Spleen (tissue), 11 donors: ENCODE results near the gene USP10. TPM values are rescaled to one million over a fixed set of nuclear protein-coding genes. Genes with fewer than 3 reads are reported as not detected.

Experiments used
- DNase-seq: peaks from one replicate; pipeline ENCODE4 v3.0.0-alpha.2; 2020
- H3K27ac ChIP-seq, 8 donors: fragments of 200-600 bp; sonication (generic) in 7 of 8; 1 replicate in 4 of 8; 2 replicates in 4 of 8; pipeline versions ENCODE4 v1.5.0 to v1.8.0; 2016 to 2021; ENCODE audit warnings: inconsistent platforms in 4 of 8, mild to moderate bottlenecking in 4 of 8, moderate library complexity in 1 of 8
- H3K27me3 ChIP-seq, 7 donors: fragments of 200-600 bp; sonication (generic) in 6 of 7; replicated peaks in 1 of 7; 1 replicate in 4 of 7; 2 replicates in 3 of 7; pipeline versions ENCODE4 v1.5.0 to v1.8.0; 2016 to 2021; ENCODE audit warnings: inconsistent platforms in 3 of 7, mild to moderate bottlenecking in 1 of 7
- H3K36me3 ChIP-seq, 6 donors: fragments of 200-600 bp; sonication (generic) in 5 of 6; 1 replicate in 4 of 6; 2 replicates in 2 of 6; pipeline versions ENCODE4 v1.5.0 to v1.8.0; 2016 to 2021; ENCODE audit warnings: inconsistent platforms in 2 of 6
- H3K4me1 ChIP-seq, 6 donors: fragments of 200-600 bp; sonication (generic) in 5 of 6; 1 replicate in 3 of 6; 2 replicates in 3 of 6; pipeline versions ENCODE4 v1.5.0 to v1.8.0; 2016 to 2021; ENCODE audit warnings: inconsistent platforms in 3 of 6
- H3K4me3 ChIP-seq, 8 donors: fragments of 200-600 bp; sonication (generic) in 7 of 8; 1 replicate in 4 of 8; 2 replicates in 4 of 8; pipeline versions ENCODE4 v1.5.0 to v1.8.0; 2016 to 2021; ENCODE audit warnings: inconsistent platforms in 4 of 8, mild to moderate bottlenecking in 4 of 8, moderate library complexity in 2 of 8
- H3K9me3 ChIP-seq, 8 donors: fragments of 200-600 bp; sonication (generic) in 7 of 8; 1 replicate in 4 of 8; 2 replicates in 4 of 8; pipeline versions ENCODE4 v1.5.0 to v1.8.0; 2016 to 2021; ENCODE audit warnings: inconsistent platforms in 4 of 8
- CTCF ChIP-seq, 11 experiments: fragments of 200-600 bp in 7 of 11; fragments of 450-650 bp in 4 of 11; sonication (generic) in 4 of 11; IDR thresholded peaks in 8 of 11; conservative IDR thresholded peaks in 3 of 11; 1 replicate in 7 of 11; 2 replicates in 4 of 11; pipeline versions ENCODE4 v1.4.0 to v1.8.0; 2016 to 2021; ENCODE audit warnings: antibody characterized with exemption in 11 of 11, inconsistent platforms in 4 of 11, mild to moderate bottlenecking in 1 of 11
- POLR2A ChIP-seq, 3 donors: fragments of 450-650 bp; IDR thresholded peaks; one replicate each; pipeline ENCODE4 v1.5.1; 2017; ENCODE audit warnings: antibody characterized with exemption in 3 of 3, mild to moderate bottlenecking in 1 of 3
- POLR2AphosphoS5 ChIP-seq, 3 donors: sonication (generic); formaldehyde crosslinking; IDR thresholded peaks; one replicate each; pipeline ENCODE4 v1.5.1; 2017; ENCODE audit warnings: antibody characterized with exemption in 3 of 3
- WGBS, 5 donors: extraction: QIAGEN DNeasy Blood & Tissue Kit in 3 of 5; methylation state at CpG; one replicate each; pipeline versions ENCODE4 v1.1.5 to v1.1.7; 2013 to 2018; 5-methylcytosine and 5-hydroxymethylcytosine counted together
- intact Hi-C: fragments of 100-400 bp; cut with DNase I; formaldehyde crosslinking; loops from one replicate; pipeline ENCODE4 v1.15.0; 2023; ENCODE audit warnings: low total_unique reads
- polyA plus RNA-seq, 3 donors: library from polyadenylated mRNA; stranded (reverse); fragments of 200-250 nt; gene quantifications; one replicate each; pipeline ENCODE4 v1.2.1, GENCODE V29; 2013
- total RNA-seq, 7 donors: library from RNA; depleted of rRNA in 3 of 7; stranded (reverse); fragments of >200 nt in 3 of 7; fragmentation: NEBNext Ultra II Directional in 4 of 7; extraction: Animal tissue kit (Norgen Biotek cat#: 25700) in 4 of 7; gene quantifications; one replicate each; pipeline versions ENCODE4 v1.1.0 to v1.2.1, GENCODE V29; 2016 to 2021
- donor health status: healthy with polysubstance abuse.
- donor health status: DM: no; HTN: no; CAD: no; lungs with moderate emphysema.
- donor health status: DM: no; HTN: no; CAD: no.
- donor health status: Bipolar disorder and iron deficiency.
- donor health status: healthy.
- donor health status: DM: no; HTN: no; CAD: no.
- donor health status: DM: yes; HTN: yes; CAD: no.

Gene USP10
- total and polyA plus RNA-seq, 10 donors, result 28.1 to 105 (median 79.5) TPM

GRCh38 chr16:84759906-84760305 is 60.1 kb downstream of the USP10 start:
- 95 to 100% (median 98%) methylated on average over 3 of the region's 3 CpGs for WGBS, 5 donors
- intact Hi-C loops, result loop anchor here (5.0 kb wide), 1 partner anchor 192 kb away; no protein-coding TSS in a partner anchor
- Histone ChIP-seq H3K27ac (peak overlapping the region in 4 of 8 donors; percentile 40 to 74 (median 57)), H3K36me3 (peaks cover 0 to 71% (median 39%) of the 10 kb centered on the region in 6 donors), H3K4me3 (no peak overlapping the region), H3K4me1 (peaks cover 7 to 47% (median 21%) of the 10 kb centered on the region in 6 donors), H3K9me3 (no peaks in the 10 kb centered on the region), H3K27me3 (no peaks in the 10 kb centered on the region)
- TF ChIP-seq POLR2A (IDR thresholded peaks at IDR 0.05), result no peak
- TF ChIP-seq CTCF (IDR thresholded peaks at IDR 0.05 in 8 of 11, conservative IDR thresholded peaks at IDR 0.05 in 3 of 11), result no peak
- TF ChIP-seq POLR2AphosphoS5 (IDR thresholded peaks at IDR 0.05), result no peak
- no peak for DNase-seq

- no peak for DNase-seq
- Histone ChIP-seq H3K9me3 (no peaks in the 10 kb centered on the region), H3K27ac (peak overlapping the region in 1 of 8 donors; percentile 76), H3K27me3 (no peaks in the 10 kb centered on the region), H3K4me3 (no peak overlapping the region), H3K4me1 (peaks cover 0 to 30% (median 14%) of the 10 kb centered on the region in 6 donors), H3K36me3 (peaks cover 0 to 85% (median 56%) of the 10 kb centered on the region in 6 donors)
- no peak for TF ChIP-seq POLR2A (IDR thresholded peaks at IDR 0.05)
- TF ChIP-seq CTCF (IDR thresholded peaks at IDR 0.05 in 8 of 11, conservative IDR thresholded peaks at IDR 0.05 in 3 of 11), result no peak
- no peak for TF ChIP-seq POLR2AphosphoS5 (IDR thresholded peaks at IDR 0.05)
- 87 to 96% (median 92%) methylated on average over 17 of the region's 17 CpGs for WGBS, 5 donors
- intact Hi-C loops, result no loop called here
Observed at GRCh38 chr16:84761448-84762368, 61.9 kb downstream of the USP10 start.

- TF ChIP-seq CTCF (IDR thresholded peaks at IDR 0.05 in 8 of 11, conservative IDR thresholded peaks at IDR 0.05 in 3 of 11) (no peak), POLR2A (IDR thresholded peaks at IDR 0.05) (no peak), POLR2AphosphoS5 (IDR thresholded peaks at IDR 0.05) (no peak)
- Histone ChIP-seq H3K4me1 (peaks cover 3 to 34% (median 11%) of the 10 kb centered on the region in 6 donors), H3K36me3 (peaks cover 0 to 100% (median 67%) of the 10 kb centered on the region in 6 donors), H3K4me3 (no peak overlapping the region), H3K9me3 (no peaks in the 10 kb centered on the region), H3K27me3 (no peaks in the 10 kb centered on the region), H3K27ac (peak overlapping the region in 4 of 8 donors; percentile 31 to 76 (median 48))
- no peak for DNase-seq
- intact Hi-C loops, result no loop called here
- WGBS, 5 donors, result 88 to 97% (median 92%) methylated on average over 8 of the region's 8 CpGs
Observed at GRCh38 chr16:84763164-84763563, 63.4 kb downstream of the USP10 start.

GRCh38 chr16:84763629-84764028 is 63.8 kb downstream of the USP10 start:
- TF ChIP-seq POLR2A (IDR thresholded peaks at IDR 0.05) (no peak), POLR2AphosphoS5 (IDR thresholded peaks at IDR 0.05) (no peak), CTCF (IDR thresholded peaks at IDR 0.05 in 8 of 11, conservative IDR thresholded peaks at IDR 0.05 in 3 of 11) (no peak)
- no peaks in the 10 kb centered on the region for H3K9me3 ChIP-seq
- peaks cover 3 to 29% (median 9%) of the 10 kb centered on the region in 6 donors for H3K4me1 ChIP-seq
- H3K27me3 ChIP-seq, result no peaks in the 10 kb centered on the region
- H3K36me3 ChIP-seq, result peaks cover 0 to 100% (median 70%) of the 10 kb centered on the region in 6 donors
- H3K27ac ChIP-seq, result peak overlapping the region in 1 of 8 donors; percentile 76
- WGBS, 5 donors, result 92 to 98% (median 96%) methylated on average over 17 of the region's 17 CpGs
- intact Hi-C loops, result no loop called here
- no peak for DNase-seq
- H3K4me3 ChIP-seq, result no peak overlapping the region
